WTC11 (cell line): ENCODE results near the gene ZNF576.

Experiments
- STAT6 ChIP-seq: sonication (generic); formaldehyde crosslinking; conservative IDR thresholded peaks from 2 replicates; pipeline ENCODE4 v1.8.1; 2023; ENCODE audit warnings: mild to moderate bottlenecking, low read depth, missing genetic modification reagents, moderate library complexity
- TF ChIP-seq, protein P1 (sequence below): sonication (generic); formaldehyde crosslinking; IDR thresholded peaks from 2 replicates; pipeline ENCODE4 v1.8.1; 2023; ENCODE audit warnings: mild to moderate bottlenecking, missing genetic modification reagents, moderate library complexity

GRCh38 chr19:43584484-43584883 lies 11.9 kb upstream of the ZNF576 start:
- TF ChIP-seq, protein P1, sequence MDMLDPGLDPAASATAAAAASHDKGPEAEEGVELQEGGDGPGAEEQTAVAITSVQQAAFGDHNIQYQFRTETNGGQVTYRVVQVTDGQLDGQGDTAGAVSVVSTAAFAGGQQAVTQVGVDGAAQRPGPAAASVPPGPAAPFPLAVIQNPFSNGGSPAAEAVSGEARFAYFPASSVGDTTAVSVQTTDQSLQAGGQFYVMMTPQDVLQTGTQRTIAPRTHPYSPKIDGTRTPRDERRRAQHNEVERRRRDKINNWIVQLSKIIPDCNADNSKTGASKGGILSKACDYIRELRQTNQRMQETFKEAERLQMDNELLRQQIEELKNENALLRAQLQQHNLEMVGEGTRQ (CRISPR knock-in tag) = no peak
- TF ChIP-seq STAT6 (CRISPR knock-in tag) = no peak
